ENCODE measurements around the gene LTB4R2.

Gene LTB4R2

DNA sequence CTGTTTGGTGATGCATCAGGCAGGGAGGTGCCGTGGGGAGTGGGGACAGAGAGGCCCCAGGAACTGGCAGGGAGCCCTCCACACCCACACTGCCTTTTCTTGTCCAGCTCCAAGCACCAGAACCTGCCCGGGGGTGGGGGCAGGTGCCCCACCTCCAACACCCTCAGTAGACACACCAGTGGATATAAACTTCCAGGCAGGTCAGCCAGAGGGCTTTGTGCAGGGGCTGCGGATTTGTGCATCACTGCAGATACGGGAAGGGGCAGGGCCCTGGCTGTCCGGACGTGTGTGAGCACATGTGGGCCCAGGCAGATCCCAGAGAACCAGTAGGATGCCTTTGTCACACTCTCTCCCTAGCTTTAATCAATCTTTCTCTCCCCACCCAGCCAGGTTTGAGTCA, 45.6 kb upstream of the LTB4R2 start:
- TF ChIP-seq CTCF (IDR thresholded peaks at IDR 0.05; ENCODE audit: borderline replicate concordance, insufficient read depth, low read depth, low read length) = no peak
- H3K4me3 ChIP-seq (ENCODE audit: low read depth, low read length) = no peak overlapping the region

DNA sequence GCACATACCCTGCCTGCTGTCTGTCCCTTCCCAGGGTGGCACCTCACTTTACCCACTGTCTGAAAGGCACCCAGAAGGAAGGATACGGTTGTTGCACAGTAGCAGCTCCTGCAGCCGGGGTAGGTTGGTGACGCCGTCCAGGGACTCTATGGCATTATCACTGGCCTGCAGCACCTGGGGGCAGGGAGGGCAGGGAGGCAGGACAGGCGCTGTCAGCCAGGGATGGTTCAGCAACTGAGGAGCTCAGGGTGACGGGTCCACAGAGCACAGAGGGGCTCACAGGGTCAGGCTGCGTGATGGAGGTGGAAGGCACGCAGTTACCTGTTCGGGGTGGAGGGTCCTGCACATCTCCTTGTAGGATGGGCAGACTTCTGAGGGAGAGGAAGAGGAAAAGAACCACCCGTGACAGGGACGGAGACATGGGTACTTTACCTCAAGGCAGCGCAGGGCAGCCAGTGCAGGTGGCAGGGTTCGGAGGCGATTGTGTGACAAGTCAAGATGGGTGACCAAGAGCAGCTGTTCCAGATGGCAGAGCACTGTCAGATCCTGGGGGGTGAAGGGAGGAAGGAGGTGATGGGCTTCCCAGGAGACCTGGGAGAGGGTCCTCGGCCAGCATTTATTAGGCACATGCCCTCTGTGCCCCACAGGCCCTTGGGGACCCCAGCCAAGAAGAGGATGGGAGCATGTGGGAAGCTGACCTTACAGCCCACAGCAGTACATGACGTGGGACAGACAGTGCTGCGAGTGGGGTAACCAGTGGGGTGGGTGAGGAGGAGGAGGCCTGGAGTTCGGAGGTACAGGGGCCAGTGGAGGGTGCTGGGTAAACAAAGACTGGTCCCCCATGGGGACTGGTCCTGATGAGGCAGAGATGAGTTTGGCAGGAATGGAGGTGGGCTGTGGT, 43.3 kb upstream of the LTB4R2 start:
- TF ChIP-seq CTCF (IDR thresholded peaks at IDR 0.05; ENCODE audit: borderline replicate concordance, insufficient read depth, low read depth, low read length) = no peak
- H3K4me3 ChIP-seq (ENCODE audit: low read depth, low read length) = no peak overlapping the region

DNA sequence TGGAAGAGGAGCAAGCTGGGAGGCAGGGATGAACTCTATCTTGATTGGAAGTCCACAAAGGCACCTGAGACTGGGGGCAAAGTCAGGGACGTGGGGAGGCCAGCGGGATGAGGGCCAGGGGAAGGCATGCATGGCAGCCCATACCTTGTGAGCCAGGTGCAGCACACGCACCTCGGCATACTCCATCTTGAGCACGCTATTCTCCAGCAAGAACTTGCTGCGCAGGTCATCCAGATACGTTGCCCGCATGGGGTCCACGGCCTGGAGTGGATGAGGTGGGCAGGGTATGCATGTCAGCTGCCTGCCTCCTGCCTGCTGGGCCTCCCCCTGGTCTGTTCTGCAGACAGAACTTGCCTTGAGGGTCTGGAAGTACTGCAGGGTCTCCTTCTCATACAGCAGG, 42.4 kb upstream of the LTB4R2 start:
- H3K4me3 ChIP-seq (ENCODE audit: low read depth, low read length) = no peak overlapping the region
- TF ChIP-seq CTCF (IDR thresholded peaks at IDR 0.05; ENCODE audit: borderline replicate concordance, insufficient read depth, low read depth, low read length) = no peak

DNA sequence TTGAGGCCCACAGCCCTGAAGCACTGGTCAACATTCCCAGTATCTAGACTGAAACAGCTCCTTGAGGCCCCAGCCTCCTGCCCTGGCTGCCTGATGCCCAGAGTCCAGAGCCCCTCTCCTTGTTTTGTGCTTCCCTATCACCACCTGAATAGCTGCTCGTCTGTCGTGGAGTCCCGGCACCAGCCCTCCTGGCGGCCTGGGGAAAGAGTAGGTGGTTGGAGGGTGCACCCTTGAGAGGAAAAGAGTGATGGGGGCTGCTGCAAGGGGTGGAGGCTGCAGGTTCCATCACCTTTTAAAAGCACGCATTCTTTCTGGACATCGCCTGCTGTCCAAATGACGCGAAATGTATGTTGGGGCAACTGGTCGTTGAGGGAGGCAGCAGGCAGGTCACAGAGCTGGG, 41.7 kb upstream of the LTB4R2 start:
- no peak for TF ChIP-seq CTCF (IDR thresholded peaks at IDR 0.05; ENCODE audit: borderline replicate concordance, insufficient read depth, low read depth, low read length)
- H3K4me3 ChIP-seq (ENCODE audit: low read depth, low read length) = no peak overlapping the region

- H3K4me3 ChIP-seq (ENCODE audit: low read depth, low read length) = no peak overlapping the region
- no peak for TF ChIP-seq CTCF (IDR thresholded peaks at IDR 0.05; ENCODE audit: borderline replicate concordance, insufficient read depth, low read depth, low read length)
These were observed 40.6 kb upstream of the LTB4R2 start for GRCh38 chr14:24269368-24269767.

DNA sequence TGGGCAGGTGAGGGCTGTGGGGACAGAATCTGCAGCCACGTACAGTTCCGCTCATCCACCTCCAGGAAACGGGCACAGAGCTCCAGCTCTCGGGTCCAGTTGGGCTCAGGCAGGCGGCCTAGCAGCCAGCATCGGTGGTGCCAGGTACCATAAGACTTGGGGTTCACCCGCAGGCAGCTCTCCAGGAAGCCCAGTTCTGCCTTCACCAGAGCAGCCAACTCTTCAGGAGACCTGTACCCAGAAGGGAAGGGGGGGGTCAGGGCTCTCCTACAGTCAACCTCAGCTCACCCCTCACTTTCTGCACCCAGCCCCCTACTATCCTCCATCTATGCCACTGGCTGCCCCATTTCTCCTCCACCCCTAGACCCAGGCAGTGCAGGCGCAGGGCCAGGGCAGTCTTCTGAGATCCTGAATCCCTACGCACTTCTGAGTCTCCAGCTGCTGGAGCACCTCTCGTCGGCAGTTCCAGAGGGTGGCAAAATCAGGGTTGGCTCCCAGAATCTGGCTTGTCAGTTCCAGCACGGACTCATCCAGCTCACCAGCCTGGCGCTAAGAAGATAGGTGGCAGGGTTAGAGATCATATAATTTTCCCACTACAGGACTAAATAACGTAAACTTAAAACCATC, 39.9 kb upstream of the LTB4R2 start:
- no peak overlapping the region for H3K4me3 ChIP-seq (ENCODE audit: low read depth, low read length)
- TF ChIP-seq CTCF (IDR thresholded peaks at IDR 0.05; ENCODE audit: borderline replicate concordance, insufficient read depth, low read depth, low read length) = no peak
